ENCODE data around the gene MCM7.
"Not testable (repeated sequence)": the region's sequence is repeated elsewhere in the genome, so short reads cannot be mapped to it uniquely, and the experiment has no call there.

Gene MCM7

DNA sequence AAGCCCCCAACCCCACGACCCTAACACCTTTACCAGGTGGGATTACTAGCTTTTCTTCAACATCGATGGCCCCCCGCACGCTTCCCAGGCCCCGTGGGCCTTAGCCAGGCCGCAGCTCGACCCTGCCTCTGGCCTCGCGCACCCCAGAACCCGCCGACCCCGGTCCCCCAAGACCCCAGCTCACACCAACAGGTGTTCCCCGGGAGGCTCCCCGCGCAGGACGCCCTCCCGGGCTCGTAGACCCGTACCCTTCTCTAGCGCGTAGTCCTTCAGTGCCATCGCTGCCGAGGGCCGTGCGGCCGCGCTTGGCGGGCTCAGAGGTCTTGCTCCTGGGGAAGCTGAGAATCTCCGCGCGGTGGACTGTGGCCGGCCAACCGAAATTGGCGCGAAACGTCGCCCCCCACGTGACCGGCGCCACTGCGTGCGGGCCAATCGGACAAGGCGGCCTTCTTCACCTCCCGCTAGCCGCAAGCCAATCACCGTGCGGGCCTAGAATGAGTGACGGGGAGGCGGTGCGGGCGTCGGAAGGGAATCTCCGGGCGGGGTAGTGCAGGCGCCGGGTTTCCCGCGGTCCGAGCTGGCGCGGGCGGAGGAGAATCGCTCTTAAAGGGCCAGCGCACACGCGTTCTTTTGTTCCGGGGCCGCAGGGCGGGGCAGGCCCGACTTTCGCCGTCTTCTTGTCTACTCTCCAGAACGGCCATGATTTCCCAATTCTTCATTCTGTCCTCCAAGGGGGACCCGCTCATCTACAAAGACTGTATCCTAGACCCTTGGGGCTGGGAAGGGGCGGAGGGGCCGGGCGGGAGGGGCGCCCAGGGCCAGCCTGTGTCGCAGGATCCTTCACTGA, at the start of gene MCM7, which contains the start of gene AP4M1:
Gene MCM7 (minus strand): TSS at position 382 of the 847 bp plus-strand sequence. CDS start 103 bp downstream, at position 279.
Gene AP4M1 (plus strand): TSS at position 628 of the 847 bp plus-strand sequence. CDS start 72 bp downstream, at position 700.
- DNase-seq (ENCODE audit: extremely low read depth in 1 of 2, low read depth in 1 of 2) = peak; percentile 85 to 93

DNA sequence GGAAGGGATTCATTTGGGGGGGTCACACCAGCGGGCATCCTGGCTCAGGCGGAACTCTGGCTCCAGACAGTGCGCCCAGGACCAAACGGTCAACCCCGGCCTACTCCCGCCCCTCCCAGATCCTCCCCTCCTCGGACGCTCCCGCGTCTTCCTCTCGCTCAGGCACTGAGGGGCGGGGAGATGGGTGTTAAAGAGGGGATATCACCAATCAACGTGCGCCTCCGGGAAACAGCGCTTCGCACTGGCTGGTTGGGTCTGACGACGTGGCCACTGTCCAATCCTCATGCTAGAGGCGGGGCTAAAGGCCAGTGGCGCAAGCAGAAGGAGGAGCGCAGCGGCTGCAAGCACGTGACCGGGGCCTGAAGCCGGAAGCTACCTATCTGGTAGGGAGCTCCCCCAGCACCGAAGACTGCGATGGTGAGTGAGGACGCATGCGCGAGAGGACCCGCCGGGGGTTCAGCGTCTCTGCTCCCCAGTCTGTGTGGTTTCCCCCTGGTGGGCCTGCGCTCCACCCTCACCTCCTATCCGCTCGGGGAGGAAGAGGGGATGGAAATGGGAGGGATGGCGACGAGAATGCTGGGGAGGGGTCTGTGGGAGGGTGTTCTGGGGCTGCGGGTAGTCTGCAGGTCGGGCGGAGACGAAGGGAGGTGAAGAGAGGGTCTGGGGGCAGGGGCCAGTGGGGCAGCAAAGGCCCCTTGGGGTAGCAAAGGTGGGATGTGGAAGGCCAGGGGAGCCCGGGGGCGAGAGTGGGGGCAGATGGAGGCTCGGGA, 47.5 kb upstream of the MCM7 start, which contains the start of gene LAMTOR4:
Gene LAMTOR4 (plus strand): TSS at position 360 of the 770 bp plus-strand sequence. CDS start 55 bp downstream, at position 415.
- peak; percentile 93 to 98 for DNase-seq (ENCODE audit: extremely low read depth in 1 of 2, low read depth in 1 of 2)

GRCh38 chr7:100148225-100148558, 47.0 kb upstream of the MCM7 start:
- no peak for DNase-seq (ENCODE audit: extremely low read depth in 1 of 2, low read depth in 1 of 2)

DNA sequence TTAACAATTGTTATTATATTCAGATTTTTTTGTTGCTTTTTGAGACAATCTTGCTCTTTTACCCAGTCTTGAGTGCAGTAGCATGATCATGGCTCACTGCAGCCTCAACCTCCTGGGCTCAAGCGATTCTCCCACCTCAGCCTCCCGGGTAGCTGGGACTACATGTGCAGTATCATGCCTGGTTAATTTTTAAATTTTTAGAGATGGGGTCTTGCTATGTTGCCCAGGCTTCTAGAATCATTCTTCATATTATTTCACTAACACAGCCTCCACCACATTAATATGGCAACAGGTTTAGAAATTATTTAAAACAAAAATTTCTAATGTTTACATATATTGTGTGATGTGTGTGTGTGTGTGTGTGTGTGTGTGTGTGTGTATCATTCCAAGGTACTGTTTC, 46.1 kb upstream of the MCM7 start:
- DNase-seq (ENCODE audit: extremely low read depth in 1 of 2, low read depth in 1 of 2) = no peak

- not testable (repeated sequence) for DNase-seq (ENCODE audit: extremely low read depth in 1 of 2, low read depth in 1 of 2)
These were observed 45.2 kb upstream of the MCM7 start for GRCh38 chr7:100146350-100146749.

GRCh38 chr7:100142461-100142860, 41.3 kb upstream of the MCM7 start:
- DNase-seq (ENCODE audit: extremely low read depth in 1 of 2, low read depth in 1 of 2) = no peak

- no peak for DNase-seq (ENCODE audit: extremely low read depth in 1 of 2, low read depth in 1 of 2)
These were observed 40.4 kb upstream of the MCM7 start for GRCh38 chr7:100141555-100141949.

GRCh38 chr7:100137851-100138760, 36.9 kb upstream of the MCM7 start:
- DNase-seq (ENCODE audit: extremely low read depth in 1 of 2, low read depth in 1 of 2) = no peak

GRCh38 chr7:100132697-100133151, 31.5 kb upstream of the MCM7 start:
- DNase-seq (ENCODE audit: extremely low read depth in 1 of 2, low read depth in 1 of 2) = peak in 1 of 2 donors; percentile 31

DNA sequence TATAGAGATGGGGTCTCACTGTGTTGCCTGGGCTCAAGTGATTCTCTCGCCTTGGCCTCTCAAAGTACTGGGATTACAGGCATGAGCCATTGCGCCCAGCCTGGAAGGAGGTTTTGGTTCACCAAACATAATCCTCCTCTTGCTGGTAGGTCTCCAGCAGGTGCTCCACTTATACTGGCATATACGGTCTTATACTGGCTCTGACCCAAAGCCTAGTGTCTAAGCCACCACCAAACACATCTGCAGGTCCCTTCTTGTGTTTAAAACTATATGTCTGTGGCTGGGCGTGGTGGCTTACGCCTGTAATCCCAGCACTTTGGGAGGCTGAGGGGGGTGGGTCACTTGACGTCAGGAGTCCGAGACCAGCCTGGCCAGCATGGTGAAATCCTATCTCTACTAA, 30.9 kb upstream of the MCM7 start:
- no peak for DNase-seq (ENCODE audit: extremely low read depth in 1 of 2, low read depth in 1 of 2)

- peak; percentile 63 to 74 for DNase-seq (ENCODE audit: extremely low read depth in 1 of 2, low read depth in 1 of 2)
These were observed 29.6 kb upstream of the MCM7 start for GRCh38 chr7:100130608-100131453.

DNA sequence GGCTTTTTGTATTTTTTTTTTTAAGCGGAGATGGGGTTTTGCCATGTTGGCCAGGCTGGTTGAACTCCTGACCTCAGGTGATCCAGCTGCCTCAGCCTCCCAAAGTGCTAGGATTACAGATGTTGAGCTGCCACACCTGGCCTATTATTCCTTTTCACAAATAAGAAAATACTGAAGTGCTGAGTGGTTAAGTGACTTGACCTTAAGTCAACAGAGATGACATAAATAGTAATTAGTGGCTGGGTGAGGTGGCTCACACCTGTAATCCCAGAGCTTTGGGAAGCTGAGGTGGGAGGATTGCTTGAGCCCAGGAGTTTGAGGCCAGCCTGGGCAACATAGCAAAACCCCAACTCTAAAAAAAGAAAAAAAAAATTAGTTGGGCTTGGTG, 29.0 kb upstream of the MCM7 start:
- not testable (repeated sequence) for DNase-seq (ENCODE audit: extremely low read depth in 1 of 2, low read depth in 1 of 2)

DNA sequence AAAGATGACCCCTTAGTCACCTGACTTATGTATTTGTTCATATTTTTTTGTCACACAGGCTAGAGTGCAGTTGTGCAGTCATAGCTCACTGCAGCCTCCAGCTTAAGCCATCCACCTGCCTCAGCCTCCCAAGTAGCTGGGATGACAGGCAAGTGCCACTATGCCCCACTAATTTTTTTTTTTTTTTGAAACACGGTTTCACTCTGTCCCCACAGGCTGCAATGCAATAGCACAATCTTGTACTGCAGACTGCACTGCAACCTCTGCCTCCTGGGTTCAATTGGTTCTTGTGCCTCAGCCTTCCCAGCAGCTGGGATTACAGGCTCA, 27.4 kb upstream of the MCM7 start:
- DNase-seq (ENCODE audit: extremely low read depth in 1 of 2, low read depth in 1 of 2) = no peak

- peak in 1 of 2 donors; percentile 11 for DNase-seq (ENCODE audit: extremely low read depth in 1 of 2, low read depth in 1 of 2)
These were observed 26.9 kb upstream of the MCM7 start for GRCh38 chr7:100127866-100128636.

DNA sequence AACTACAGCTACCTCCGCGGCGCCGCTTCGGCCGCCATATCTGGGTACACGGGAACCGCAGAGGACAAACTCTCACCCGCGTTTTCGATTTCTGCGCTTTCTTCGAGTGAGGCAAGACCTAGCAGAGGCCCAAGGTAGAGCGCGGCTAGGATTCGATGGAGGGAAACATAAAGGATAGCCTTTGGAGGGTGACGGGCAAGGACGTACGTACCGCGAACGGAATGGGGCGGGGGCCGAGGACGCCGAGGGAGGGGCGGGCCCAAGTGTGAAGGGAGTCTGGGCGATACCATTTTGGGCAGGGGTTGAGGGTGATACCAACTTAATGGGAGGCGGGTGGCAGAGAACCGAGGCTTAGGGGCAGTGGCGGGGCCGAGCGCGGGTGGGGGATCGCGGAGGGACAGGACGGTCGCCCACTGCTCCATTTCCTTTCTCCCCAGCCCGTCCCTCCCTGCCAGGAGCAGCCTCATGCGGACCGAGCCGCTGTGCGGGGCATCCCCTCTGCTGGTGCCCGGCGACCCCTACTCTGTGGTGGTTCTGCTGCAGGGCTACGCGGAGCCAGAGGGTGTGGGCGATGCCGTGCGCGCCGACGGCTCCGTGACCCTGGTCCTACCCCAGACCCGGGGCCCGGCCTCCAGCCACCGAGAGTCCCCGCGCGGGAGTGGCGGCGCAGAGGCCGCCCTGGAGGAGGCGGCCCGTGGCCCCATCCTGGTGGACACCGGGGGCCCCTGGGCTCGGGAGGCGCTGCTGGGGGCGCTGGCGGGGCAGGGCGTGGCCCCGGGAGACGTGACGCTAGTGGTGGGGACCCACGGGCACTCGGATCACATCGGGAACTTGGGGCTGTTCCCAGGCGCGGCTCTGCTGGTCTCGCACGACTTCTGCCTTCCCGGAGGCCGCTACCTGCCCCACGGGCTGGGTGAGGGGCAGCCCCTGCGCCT, 26.0 kb upstream of the MCM7 start, which contains the start of gene MBLAC1:
Gene MBLAC1 (plus strand): TSS at position 37 of the 935 bp plus-strand sequence. CDS start 429 bp downstream, at position 466.
- peak; percentile 82 to 86 for DNase-seq (ENCODE audit: extremely low read depth in 1 of 2, low read depth in 1 of 2)

DNA sequence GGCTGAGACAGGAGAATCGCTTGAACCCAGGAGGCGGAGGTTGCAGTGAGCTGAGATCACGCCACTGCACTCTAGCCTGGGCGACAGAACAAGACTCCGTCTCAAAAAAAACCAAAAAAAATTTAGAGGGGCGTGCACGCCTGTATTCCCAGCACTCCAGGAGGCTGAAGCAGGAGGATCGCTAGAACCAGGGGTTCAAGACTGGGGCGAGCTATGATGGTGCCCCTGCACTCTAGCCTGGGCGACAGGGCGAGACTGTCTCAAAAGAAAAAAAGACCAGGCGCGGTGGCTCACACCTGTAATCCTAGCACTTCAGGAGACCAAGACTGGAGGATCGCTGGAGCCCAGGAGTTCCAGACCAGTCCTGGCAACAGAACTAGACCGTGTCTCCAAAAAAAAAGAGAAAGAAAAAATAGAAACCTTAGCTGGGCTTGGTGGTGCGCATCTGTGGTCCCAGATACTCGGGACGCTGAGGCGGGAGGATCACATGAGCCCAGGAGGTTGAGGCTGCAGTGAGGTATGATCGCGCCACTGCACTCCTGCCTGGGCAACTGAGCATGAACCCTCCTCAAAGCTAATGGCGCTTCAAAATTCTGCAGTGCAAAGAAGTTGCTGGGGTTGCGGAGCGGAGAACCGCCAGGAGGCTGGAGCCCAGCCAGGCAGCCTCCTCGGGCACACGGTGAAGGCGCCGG, 25.2 kb upstream of the MCM7 start:
- no peak for DNase-seq (ENCODE audit: extremely low read depth in 1 of 2, low read depth in 1 of 2)

Measured in activated CD8-positive, alpha-beta memory T cell treated with anti-CD3 and anti-CD28 coated beads for 1 hour (primary cell).